ENCODE results near the gene EGR1.

EGR1 gene

DNA sequence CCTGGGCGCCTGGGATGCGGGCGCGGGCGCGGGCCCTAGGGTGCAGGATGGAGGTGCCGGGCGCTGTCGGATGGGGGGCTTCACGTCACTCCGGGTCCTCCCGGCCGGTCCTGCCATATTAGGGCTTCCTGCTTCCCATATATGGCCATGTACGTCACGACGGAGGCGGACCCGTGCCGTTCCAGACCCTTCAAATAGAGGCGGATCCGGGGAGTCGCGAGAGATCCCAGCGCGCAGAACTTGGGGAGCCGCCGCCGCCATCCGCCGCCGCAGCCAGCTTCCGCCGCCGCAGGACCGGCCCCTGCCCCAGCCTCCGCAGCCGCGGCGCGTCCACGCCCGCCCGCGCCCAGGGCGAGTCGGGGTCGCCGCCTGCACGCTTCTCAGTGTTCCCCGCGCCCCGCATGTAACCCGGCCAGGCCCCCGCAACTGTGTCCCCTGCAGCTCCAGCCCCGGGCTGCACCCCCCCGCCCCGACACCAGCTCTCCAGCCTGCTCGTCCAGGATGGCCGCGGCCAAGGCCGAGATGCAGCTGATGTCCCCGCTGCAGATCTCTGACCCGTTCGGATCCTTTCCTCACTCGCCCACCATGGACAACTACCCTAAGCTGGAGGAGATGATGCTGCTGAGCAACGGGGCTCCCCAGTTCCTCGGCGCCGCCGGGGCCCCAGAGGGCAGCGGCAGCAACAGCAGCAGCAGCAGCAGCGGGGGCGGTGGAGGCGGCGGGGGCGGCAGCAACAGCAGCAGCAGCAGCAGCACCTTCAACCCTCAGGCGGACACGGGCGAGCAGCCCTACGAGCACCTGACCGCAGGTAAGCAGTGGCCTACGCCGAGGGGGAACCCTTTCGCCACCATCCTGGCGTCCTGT is at the start of gene EGR1:
Gene EGR1 (plus strand): TSS at position 219 of the 864 bp plus-strand sequence. CDS start 283 bp downstream, at position 502.
- DNase-seq, result peak; percentile 71

DNA sequence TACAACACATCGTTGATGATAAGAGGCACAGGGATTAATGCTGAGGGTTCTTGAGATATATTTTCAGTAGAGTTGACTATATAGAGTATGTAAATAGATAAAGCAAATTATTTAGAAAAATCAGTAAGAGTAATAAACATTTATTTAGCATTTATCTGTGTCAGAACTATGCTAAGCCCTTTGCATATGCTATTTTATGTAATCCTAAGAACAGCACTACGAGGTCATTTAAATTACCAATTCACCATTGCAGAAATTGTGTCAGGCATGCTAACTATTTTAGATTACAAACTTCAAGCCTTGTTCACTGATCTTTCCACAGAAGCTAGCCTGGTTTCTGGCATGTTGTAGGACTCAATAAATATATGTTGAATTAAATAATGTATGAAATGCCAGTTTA is 46.8 kb upstream of the EGR1 start:
- no peak for DNase-seq

DNA sequence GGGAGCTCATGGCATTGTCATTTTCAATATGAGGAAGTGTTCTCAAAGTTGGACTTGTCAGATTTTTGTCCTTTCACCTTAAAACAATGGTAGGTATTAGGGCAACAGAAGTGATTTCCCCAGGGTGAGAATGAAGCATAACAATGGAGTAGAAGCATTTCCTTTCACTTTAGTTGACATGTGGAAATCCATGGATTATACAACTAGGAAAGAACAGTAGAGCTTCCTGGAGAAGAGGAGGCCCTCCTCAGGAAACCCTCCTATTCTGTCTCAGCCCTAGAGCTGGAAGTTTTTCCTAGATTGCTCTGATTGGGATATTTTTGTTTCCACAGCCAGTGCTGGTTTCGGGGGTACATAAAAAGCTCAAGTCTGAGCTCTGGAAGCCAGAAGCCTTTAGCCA is 40.2 kb upstream of the EGR1 start:
- no peak for DNase-seq

DNA sequence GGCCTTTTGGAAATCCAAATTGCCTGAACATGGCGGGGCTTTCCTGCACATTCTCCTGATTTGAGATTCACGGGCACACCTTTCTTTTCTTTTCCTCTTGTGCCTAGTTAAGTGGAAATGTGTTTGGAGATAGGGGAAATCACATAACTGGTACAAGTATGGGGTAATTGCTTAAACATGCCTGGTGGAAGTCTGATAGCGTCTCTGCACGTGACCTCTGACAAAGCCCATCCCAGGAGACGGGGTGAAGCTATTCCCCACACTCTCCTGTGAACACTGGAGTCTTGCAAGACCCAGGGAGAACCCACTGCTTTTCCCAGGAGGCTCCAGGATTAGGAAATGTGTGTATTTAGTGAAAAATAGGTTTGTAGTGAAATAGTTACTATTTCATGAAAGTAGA is 29.3 kb upstream of the EGR1 start:
- DNase-seq, result no peak

DNA sequence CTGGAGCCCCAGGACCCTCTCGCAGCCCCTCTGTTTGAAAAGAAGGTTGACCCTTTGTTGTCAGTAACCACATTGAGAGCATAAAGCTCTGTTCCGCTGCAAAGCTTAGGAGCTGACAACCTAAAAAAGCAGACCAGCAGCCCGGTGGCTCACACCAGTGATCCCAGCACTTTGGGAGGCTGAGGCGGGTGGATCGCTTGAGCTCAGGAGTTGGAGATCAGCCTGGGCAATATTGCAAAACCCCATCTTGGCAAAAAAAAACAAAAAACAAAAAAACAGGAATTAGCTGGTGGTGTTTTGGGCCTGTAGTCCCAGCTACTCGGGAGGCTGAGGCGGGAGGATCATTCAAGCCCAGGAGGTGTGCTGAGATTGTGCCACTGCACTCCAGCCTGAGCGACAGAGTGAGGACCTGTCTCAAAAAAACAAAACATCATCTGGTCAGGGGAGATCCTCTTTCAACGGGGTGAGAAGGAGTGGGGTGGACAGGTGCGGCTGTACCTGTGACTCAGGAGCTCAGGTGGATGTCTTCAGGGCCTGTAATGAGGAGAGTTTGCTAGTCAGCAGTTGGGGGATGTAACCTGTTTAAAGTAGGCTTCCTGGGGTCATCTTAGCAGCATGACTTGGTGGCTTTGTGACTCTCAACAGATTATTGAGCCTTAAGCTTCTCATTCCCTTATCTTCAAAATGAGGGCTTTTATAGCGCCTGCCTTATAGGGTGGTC is 27.1 kb upstream of the EGR1 start:
- DNase-seq, result no peak

- DNase-seq, result peak; percentile 29
Observed at GRCh38 chr5:138438724-138439476, 26.4 kb upstream of the EGR1 start, which contains the start of gene REEP2. TSS of gene REEP2 (plus strand) at chr5:138439057. CDS start at chr5:138439209, 152 bp downstream.

DNA sequence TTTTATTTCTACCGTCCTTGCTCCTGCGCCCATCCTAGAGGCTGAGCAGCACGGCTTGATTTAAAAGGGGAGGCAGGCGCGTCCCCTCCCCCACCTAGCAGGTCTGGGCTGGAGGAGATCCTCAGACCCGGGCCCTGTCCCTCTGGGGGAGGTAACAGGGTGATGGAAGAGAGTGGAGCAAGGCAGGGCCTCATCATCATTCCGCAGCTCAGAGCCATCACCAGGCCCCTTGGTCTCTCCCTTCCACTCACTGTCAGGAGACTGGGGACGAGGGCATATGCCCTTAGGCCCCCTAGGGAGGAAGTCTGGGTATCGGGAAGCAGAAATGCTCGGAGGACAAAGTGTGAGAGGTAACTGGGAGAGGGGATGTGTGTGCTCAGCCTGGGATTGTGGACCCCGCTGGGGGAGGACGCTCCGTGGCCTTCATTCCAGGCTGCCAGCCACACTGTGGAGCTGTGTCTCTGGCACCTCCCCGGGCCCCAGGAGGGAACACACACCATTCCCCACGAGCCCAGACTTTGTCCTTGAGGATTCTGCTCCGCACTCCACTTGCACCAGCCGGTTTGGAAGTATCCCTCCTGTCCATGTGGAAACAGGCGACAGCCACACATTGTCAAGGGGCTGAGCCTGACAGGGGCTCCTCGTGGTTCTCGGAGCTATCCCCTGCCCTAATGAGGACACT is 25.7 kb upstream of the EGR1 start:
- no peak for DNase-seq

DNA sequence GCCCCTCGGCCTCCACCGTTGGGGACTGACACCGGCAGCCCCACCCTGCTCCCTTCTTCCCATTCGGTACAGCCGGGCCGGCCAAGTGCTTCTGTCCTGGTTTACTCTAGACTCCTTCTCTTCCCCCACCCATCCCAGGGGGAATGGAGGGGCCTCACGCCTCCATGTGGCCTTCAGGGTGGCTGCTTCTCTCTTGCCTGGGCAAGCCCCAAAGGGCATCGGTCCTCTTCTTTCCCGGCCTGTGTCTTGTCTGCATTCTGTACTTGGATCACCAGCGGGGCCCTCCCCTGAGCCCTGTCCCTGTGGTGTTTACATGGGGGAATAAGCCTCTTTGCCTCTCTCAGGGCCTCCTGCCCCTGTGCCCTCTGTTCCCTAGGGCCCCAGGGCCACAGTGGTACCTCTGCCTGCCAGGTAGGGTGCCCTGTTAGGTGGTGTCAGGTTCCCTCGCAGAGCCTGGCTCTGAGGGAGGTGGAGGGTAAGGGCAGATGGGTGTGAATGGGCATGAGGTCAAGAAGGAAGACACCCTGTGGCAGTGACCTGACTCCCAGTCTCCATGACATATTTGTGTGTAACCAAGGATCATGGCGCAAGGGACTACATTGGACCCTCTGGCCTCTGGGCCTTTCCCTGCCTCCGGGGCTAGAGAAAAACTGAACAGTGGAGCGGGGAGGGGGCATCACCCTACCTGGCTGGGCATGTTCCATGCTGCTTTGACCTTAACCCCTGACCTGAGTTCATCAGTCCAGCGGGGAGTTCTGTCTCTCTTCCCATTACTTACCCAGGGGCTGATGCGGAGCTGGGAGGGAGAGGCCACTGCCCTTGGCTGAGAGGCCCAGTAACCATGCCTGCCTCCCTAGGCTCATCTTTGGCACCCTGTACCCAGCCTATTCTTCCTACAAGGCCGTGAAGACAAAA is 24.9 kb upstream of the EGR1 start:
- no peak for DNase-seq

- DNase-seq, result no peak
Observed at GRCh38 chr5:138441221-138441620, 24.1 kb upstream of the EGR1 start.

GRCh38 chr5:138444078-138444773 is 21.1 kb upstream of the EGR1 start:
- no peak for DNase-seq

DNA sequence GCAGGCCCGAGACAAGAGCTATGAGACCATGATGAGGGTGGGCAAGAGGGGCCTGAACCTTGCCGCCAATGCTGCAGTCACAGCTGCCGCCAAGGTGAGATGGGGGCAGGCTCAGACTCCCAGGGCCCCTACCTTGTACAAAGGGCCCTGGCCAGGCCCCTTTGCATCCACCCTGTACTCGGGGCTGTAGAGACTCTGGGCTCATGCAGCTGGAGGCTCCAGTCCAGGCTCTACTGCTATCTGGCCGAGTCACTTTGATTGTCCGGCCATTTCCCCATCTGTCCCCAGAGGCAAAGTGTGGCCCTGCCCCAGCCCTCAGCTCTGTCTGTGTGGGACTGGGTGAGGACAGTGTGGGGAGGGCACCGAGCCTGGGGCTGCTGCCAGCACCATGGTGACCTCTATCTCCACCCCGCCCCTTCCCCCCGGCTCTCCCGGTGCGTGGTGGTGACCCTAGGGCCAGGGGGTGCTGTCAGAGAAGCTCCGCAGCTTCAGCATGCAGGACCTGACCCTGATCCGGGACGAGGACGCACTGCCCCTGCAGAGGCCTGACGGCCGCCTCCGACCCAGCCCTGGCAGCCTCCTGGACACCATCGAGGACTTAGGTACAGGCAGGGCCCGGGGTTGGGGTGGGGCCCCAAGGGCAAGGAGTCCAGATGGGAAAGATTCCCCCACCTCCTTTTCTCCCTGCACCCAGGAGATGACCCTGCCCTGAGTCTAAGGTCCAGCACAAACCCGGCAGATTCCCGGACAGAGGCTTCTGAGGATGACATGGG is 20.3 kb upstream of the EGR1 start:
- no peak for DNase-seq

- no peak for DNase-seq
Observed at GRCh38 chr5:138445547-138446271, 19.6 kb upstream of the EGR1 start.

DNA sequence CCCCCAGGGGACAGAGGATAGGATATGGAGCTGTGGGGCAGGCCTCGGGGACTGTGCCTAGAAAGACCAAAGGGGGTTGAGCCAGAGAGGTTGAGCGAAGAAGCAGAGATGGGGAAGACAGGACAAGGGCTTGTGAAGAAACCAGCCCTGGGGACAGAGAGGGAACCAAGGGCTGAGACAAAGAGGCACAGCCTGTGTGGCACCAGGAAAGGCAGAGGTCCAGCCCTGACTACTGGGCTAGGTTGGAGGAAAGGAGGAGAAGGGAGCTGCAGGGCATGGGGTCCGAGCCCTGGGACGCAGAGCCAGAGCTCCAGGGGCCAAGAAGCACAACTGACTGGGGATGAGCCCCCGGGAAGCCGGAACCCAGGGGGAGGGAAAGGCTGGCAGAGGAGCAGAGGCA is 17.2 kb upstream of the EGR1 start:
- no peak for DNase-seq

DNA sequence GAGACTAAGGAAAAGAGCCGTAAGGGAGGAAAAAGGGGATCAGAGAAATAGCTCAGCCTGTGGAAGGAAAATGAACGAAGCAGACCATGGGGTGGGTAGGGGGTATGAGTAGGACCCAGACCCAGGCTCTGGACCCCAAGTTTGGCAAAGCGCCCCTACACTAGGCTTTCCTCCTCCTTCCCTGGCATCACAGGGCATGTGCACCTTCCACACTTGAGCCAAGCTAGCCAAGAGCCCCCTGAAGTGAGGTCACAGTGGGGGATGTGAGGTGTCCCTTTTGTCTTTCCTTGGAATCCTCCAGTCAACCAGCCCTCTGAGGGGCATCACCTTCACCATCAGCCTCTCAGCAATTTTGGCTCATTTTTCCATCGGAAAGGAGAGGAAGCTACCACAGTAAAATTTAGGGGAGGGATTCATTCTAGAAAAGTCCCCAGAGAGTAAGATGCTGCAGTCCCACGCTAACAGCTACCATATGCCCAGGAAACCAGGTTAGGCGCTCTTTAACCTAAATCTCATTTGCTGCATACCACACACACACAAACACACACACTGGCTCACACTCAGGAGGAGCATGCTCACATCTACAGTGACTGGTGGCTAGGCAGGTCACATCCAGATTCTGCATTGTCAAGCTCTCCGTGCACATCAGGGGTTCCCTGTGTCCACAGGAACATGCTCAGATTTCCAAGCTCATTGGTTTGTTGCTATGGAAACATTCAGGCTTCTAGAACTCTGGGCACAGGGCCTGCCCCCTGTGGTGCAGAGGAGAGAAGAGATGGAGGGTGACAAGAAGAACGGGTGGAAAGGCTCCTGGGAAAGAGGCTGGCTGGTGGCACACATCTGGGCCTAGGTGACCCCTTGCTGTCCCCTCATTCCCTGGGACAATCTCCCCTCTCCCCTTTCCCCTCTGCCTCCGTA is 16.5 kb upstream of the EGR1 start:
- DNase-seq, result no peak

GRCh38 chr5:138449501-138450239 is 15.6 kb upstream of the EGR1 start:
- DNase-seq, result no peak

DNA sequence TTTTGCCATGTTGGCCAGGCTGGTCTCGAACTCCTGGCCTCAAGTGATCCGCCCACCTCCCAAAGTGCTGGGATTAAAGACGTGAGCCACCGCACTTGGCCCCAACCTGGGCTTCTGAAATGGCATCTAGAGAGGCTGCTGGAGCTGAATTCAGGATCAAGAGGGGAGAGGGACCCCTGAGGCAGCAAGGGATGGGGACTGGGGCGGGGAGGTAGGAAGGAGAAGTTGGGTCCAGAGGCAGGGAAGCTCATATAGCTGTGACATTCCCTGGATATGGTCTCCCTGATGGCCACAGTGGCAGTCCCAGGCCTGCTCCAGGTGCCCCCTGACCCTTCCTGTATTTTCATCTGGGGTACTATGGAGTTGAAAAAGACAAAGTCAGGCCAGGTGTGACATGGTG is 14.3 kb upstream of the EGR1 start:
- no peak for DNase-seq

DNA sequence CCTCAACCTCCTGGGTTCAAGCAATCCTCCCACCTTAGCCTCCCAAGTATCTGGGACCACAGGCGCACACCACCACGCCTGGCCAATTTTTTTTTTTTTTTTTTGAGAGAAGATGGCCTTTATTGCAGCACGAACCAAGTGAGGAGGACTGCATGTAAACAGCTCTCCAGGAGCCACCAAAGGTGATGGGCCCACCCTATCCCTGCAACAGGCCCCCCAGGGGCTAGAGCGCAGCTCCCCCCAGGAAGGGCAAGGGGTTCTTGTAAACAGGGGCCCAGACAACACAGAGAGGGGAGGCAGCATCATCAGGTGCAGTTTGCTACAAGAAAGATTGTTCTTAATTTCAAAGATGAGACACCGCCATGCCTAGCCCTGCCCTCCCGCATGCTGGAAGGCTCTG is 12.6 kb upstream of the EGR1 start:
- no peak for DNase-seq

DNA sequence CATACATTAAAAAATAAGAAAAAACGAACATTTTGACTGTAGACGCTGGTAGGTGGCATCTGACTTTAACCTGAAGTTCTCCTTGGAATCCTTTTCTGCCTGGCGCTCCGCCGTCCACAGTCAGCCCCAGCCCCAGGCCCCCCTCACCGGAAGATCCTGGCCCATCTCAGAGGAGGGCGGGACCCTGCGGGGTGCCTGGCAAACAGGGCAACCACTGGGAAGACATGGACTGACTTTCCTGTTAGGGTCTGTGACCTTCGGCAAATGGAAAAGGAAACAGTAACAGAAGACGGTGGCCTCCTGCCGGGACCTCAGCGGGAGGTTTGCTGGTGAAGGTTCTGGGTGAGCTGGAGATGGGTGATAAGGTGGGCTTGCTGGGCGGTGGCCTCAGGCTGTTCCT is 11.7 kb upstream of the EGR1 start:
- no peak for DNase-seq
